ENCODE data around the gene BHLHA15.

DNA sequence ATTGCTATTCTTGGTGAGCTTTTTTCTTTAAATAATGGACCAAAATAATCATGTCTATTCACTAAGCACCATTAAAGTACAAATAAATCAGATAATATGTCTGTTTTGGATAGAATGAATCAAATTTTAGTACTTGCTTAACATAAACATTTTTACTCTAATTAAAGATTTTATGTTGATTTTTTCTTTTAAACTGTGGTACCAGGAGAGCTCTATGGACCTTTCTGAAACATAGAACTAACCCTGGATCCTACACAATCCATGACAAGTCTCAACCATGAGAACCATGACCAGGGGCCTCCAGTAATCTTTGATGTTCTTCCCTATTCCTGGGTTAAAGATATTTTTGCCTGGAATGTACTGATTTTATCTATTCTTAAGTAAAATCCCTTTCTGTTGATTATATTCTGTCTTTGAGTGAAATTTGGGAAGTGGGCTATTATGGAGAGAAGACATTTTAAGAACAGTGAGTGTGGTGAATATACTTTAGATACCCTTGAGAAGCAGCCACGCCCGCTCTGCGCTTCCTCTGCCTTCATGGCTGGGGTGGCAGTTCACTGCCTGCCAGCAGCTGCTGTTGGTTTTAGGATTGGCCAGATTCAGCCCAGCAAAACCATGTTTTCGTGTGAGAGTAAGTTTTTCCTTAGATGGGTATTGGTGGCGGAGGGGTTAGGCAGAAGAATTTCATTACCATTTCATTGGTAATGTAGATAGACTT is 42.2 kb upstream of the BHLHA15 start:
- no peak for TF ChIP-seq NRF1 (IDR thresholded peaks at IDR 0.05; ENCODE audit: low read depth, low read length)
- no peak for TF ChIP-seq MXI1 (IDR thresholded peaks at IDR 0.05; ENCODE audit: low read depth, low read length)
- TF ChIP-seq NFIC (IDR thresholded peaks at IDR 0.05; ENCODE audit: borderline replicate concordance), result no peak
- TF ChIP-seq, protein P1, sequence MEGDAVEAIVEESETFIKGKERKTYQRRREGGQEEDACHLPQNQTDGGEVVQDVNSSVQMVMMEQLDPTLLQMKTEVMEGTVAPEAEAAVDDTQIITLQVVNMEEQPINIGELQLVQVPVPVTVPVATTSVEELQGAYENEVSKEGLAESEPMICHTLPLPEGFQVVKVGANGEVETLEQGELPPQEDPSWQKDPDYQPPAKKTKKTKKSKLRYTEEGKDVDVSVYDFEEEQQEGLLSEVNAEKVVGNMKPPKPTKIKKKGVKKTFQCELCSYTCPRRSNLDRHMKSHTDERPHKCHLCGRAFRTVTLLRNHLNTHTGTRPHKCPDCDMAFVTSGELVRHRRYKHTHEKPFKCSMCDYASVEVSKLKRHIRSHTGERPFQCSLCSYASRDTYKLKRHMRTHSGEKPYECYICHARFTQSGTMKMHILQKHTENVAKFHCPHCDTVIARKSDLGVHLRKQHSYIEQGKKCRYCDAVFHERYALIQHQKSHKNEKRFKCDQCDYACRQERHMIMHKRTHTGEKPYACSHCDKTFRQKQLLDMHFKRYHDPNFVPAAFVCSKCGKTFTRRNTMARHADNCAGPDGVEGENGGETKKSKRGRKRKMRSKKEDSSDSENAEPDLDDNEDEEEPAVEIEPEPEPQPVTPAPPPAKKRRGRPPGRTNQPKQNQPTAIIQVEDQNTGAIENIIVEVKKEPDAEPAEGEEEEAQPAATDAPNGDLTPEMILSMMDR (IDR thresholded peaks at IDR 0.05), result no peak
- no peak for TF ChIP-seq RFX5 (IDR thresholded peaks at IDR 0.05; ENCODE audit: low read length)
- no peak for TF ChIP-seq EP300 (IDR thresholded peaks at IDR 0.05; ENCODE audit: borderline replicate concordance in 1 of 2, low read depth in 1 of 2, low read length in 1 of 2)
- no peak for TF ChIP-seq MEF2A (IDR thresholded peaks at IDR 0.05; ENCODE audit: borderline replicate concordance, low read depth)
- no peak for TF ChIP-seq YY1 (IDR thresholded peaks at IDR 0.05; ENCODE audit: low read depth)
- TF ChIP-seq, protein P2, sequence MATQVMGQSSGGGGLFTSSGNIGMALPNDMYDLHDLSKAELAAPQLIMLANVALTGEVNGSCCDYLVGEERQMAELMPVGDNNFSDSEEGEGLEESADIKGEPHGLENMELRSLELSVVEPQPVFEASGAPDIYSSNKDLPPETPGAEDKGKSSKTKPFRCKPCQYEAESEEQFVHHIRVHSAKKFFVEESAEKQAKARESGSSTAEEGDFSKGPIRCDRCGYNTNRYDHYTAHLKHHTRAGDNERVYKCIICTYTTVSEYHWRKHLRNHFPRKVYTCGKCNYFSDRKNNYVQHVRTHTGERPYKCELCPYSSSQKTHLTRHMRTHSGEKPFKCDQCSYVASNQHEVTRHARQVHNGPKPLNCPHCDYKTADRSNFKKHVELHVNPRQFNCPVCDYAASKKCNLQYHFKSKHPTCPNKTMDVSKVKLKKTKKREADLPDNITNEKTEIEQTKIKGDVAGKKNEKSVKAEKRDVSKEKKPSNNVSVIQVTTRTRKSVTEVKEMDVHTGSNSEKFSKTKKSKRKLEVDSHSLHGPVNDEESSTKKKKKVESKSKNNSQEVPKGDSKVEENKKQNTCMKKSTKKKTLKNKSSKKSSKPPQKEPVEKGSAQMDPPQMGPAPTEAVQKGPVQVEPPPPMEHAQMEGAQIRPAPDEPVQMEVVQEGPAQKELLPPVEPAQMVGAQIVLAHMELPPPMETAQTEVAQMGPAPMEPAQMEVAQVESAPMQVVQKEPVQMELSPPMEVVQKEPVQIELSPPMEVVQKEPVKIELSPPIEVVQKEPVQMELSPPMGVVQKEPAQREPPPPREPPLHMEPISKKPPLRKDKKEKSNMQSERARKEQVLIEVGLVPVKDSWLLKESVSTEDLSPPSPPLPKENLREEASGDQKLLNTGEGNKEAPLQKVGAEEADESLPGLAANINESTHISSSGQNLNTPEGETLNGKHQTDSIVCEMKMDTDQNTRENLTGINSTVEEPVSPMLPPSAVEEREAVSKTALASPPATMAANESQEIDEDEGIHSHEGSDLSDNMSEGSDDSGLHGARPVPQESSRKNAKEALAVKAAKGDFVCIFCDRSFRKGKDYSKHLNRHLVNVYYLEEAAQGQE (IDR thresholded peaks at IDR 0.05; ENCODE audit: low read depth, low read length), result no peak

All from SK-N-SH (cell line).